Caco-2 (cell line): ENCODE results near the gene HTR6. TPM values are rescaled to one million over a fixed set of nuclear protein-coding genes. Genes with fewer than 3 reads are reported as not detected.

Experiments used
- BruUV-seq: library from RNA; stranded (reverse); fragments of 400-500 nt; replicated peaks from 2 replicates; lab custom pipeline; 2021; lab: Mats Ljungman, UMichigan
- CTCF ChIA-PET: fragments of 300-600 bp; sonication (Branson Sonifier 250); formaldehyde crosslinking; loops from one replicate; lab custom pipeline; 2022; ENCODE audit warnings: antibody characterized with exemption; lab: Charles Lee
- POLR2A ChIA-PET: fragments of 300-600 bp; sonication (Branson Sonifier 250); formaldehyde crosslinking; loops from one replicate; lab custom pipeline; 2022; ENCODE audit warnings: antibody characterized with exemption; lab: Charles Lee
- DNase-seq, 2 experiments: peaks; one replicate each; pipeline versions ENCODE4 v3.0.0 to v3.0.0-alpha.2; 2020 to 2022
- H3K27me3 ChIP-seq: replicated peaks from 2 replicates; pipeline ENCODE4 v1.6.0; 2011; ENCODE audit warnings: low read length; ENCODE audit not compliant: control insufficient read depth, insufficient read depth
- H3K36me3 ChIP-seq: 2 replicates; pipeline ENCODE4 v1.5.1; 2011; ENCODE audit warnings: low read length; ENCODE audit not compliant: control insufficient read depth, insufficient read depth
- H3K4me1 ChIP-seq: fragments of 250-450 bp; sonication (Bioruptor Pico); 2 replicates; pipeline ENCODE4 v1.5.1; 2020; ENCODE audit warnings: mild to moderate bottlenecking
- H3K4me3 ChIP-seq: 2 replicates; pipeline ENCODE4 v1.5.1; 2011; ENCODE audit warnings: low read depth, mild to moderate bottlenecking, control low read depth, low read length
- H3K9me3 ChIP-seq: fragments of 250-450 bp; sonication (Bioruptor Pico); 2 replicates; pipeline ENCODE4 v1.5.1; 2020; ENCODE audit warnings: mild to moderate bottlenecking, moderate library complexity
- H3K27ac Mint-ChIP-seq: one replicate; pipeline ENCODE4 v1.8.0; 2022; ENCODE audit warnings: mixed read lengths; ENCODE audit not compliant: unreplicated experiment
- H3K27me3 Mint-ChIP-seq: one replicate; pipeline ENCODE4 v1.8.0; 2022; ENCODE audit warnings: mixed read lengths; ENCODE audit not compliant: insufficient read depth, unreplicated experiment
- H3K36me3 Mint-ChIP-seq: one replicate; pipeline ENCODE4 v1.8.0; 2022; ENCODE audit warnings: mild to moderate bottlenecking, mixed read lengths; ENCODE audit not compliant: insufficient read depth, unreplicated experiment
- H3K4me1 Mint-ChIP-seq: one replicate; pipeline ENCODE4 v1.8.0; 2022; ENCODE audit warnings: low read depth, mixed read lengths; ENCODE audit not compliant: unreplicated experiment
- H3K4me3 Mint-ChIP-seq: one replicate; pipeline ENCODE4 v1.8.0; 2022; ENCODE audit warnings: mild to moderate bottlenecking, moderate library complexity, mixed read lengths; ENCODE audit not compliant: unreplicated experiment
- H3K9me3 Mint-ChIP-seq: one replicate; pipeline ENCODE4 v1.8.0; 2022; ENCODE audit warnings: mixed read lengths; ENCODE audit not compliant: unreplicated experiment
- intact Hi-C: fragments of 100-400 bp; cut with micrococcal nuclease; formaldehyde crosslinking; loops from one replicate; pipeline ENCODE4 v1.10.0; 2022; ENCODE audit not compliant: unreplicated experiment
- total RNA-seq: library from RNA; stranded (reverse); gene quantifications from 2 replicates; pipeline ENCODE4 v1.2.3, GENCODE V29; 2022
- TF ChIP-seq, protein P1 (sequence below), 2 experiments: fragments of 200-600 bp in 1 of 2; IDR thresholded peaks; 1 replicate in 1 of 2; 2 replicates in 1 of 2; pipeline versions ENCODE4 v1.5.1 to v1.8.0; 2011 to 2022; ENCODE audit warnings: antibody characterized with exemption in 1 of 2, control low read depth in 1 of 2, inconsistent platforms in 1 of 2, low read depth in 1 of 2, low read length in 1 of 2, mild to moderate bottlenecking in 1 of 2, moderate library complexity in 1 of 2; ENCODE audit not compliant: insufficient read depth in 1 of 2, severe bottlenecking in 1 of 2, unreplicated experiment in 1 of 2

The HTR6 gene
- total RNA-seq, 1 experiment from 2014 or later: not detected

DNA sequence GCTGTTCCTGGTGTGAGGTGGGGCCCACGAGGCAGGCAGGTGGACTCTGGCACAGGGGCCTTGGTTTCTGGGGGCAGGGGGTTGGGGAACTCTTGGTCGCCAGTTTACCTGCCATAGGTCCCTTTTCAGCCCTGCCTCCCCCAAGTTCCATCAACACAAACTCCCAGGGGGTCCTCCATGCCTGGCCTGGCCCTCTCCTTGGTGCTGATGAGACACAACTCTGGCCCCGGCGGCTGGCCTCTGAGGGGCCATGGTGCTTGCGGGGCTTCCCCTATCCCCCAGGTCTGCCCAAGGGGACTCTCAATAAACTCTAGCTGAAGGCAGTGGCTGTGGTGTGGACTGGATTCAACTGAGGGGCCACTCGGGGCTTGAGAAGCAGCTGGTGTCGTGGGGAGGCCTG lies 16.0 kb downstream of the HTR6 start:
- Histone ChIP-seq H3K4me3 (no peak overlapping the region), H3K27me3 (no peaks in the 10 kb centered on the region), H3K9me3 (no peaks in the 10 kb centered on the region), H3K36me3 (no peaks in the 10 kb centered on the region), H3K4me1 (no peaks in the 10 kb centered on the region)
- Mint-ChIP-seq H3K36me3 (no peaks in the 10 kb centered on the region), H3K4me3 (no peak overlapping the region), H3K9me3 (no peaks in the 10 kb centered on the region), H3K27ac (no peak overlapping the region), H3K27me3 (no peaks in the 10 kb centered on the region), H3K4me1 (no peaks in the 10 kb centered on the region)
- TF ChIP-seq, protein P1, sequence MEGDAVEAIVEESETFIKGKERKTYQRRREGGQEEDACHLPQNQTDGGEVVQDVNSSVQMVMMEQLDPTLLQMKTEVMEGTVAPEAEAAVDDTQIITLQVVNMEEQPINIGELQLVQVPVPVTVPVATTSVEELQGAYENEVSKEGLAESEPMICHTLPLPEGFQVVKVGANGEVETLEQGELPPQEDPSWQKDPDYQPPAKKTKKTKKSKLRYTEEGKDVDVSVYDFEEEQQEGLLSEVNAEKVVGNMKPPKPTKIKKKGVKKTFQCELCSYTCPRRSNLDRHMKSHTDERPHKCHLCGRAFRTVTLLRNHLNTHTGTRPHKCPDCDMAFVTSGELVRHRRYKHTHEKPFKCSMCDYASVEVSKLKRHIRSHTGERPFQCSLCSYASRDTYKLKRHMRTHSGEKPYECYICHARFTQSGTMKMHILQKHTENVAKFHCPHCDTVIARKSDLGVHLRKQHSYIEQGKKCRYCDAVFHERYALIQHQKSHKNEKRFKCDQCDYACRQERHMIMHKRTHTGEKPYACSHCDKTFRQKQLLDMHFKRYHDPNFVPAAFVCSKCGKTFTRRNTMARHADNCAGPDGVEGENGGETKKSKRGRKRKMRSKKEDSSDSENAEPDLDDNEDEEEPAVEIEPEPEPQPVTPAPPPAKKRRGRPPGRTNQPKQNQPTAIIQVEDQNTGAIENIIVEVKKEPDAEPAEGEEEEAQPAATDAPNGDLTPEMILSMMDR (IDR thresholded peaks at IDR 0.05; ENCODE audit: insufficient read depth in 1 of 2, low read depth in 1 of 2, low read length in 1 of 2, severe bottlenecking in 1 of 2, unreplicated experiment in 1 of 2): no peak
- DNase-seq: no peak
- ChIA-PET CTCF (no interaction called here), POLR2A (no interaction called here)
- BruUV-seq: no TSS peak
- intact Hi-C loops: no loop called here

DNA sequence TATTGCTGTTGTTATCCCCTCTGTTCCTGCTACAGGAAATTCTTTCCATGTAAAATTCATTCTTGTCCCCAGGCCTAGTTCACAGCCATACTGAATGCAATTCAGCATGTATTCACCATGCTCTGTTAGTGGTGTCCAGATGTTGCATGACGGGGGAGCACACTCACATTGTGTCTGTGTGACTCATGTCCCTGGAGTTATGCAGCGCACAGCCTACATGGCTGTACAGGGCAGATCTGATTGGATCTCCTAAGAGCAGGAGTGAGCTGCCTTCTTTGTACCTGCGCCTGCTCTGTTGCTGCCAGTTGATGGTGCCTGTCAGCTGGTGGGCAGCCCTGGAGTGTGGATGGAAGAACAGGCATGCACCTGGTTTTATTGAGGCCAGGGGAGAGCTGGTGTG lies 17.6 kb downstream of the HTR6 start:
- DNase-seq: no peak
- TF ChIP-seq, protein P1 (IDR thresholded peaks at IDR 0.05; ENCODE audit: insufficient read depth in 1 of 2, low read depth in 1 of 2, low read length in 1 of 2, severe bottlenecking in 1 of 2, unreplicated experiment in 1 of 2): no peak
- Mint-ChIP-seq H3K9me3 (no peaks in the 10 kb centered on the region), H3K4me1 (no peaks in the 10 kb centered on the region), H3K27ac (no peak overlapping the region), H3K36me3 (no peaks in the 10 kb centered on the region), H3K4me3 (no peak overlapping the region), H3K27me3 (no peaks in the 10 kb centered on the region)
- POLR2A ChIA-PET: no interaction called here
- intact Hi-C loops: no loop called here
- no peaks in the 10 kb centered on the region for H3K36me3 ChIP-seq
- no peak overlapping the region for H3K4me3 ChIP-seq
- no peaks in the 10 kb centered on the region for H3K4me1 ChIP-seq
- H3K27me3 ChIP-seq: no peaks in the 10 kb centered on the region
- CTCF ChIA-PET: no interaction called here
- no TSS peak for BruUV-seq
- H3K9me3 ChIP-seq: no peaks in the 10 kb centered on the region

DNA sequence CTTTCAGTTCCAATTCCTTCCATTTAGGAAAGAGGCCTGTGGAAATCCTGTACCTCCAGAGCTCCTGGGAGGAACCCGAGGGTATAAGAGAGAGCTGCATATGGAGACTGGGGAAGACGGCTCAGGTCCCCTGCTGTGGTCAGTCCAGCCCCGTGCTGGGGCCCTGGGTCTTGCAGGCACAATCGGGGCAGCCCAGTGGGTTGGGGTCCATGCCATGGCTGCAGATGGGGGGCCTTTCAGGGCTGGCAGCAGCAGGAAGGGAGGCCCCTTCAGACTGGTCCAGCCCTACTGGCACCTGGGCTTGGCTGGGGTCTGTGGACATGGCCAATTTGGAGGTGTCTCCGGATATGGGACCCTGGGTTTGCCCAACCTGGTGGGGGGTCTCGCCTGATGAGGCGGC lies 18.2 kb downstream of the HTR6 start:
- no peak for DNase-seq
- no peaks in the 10 kb centered on the region for H3K4me1 ChIP-seq
- no peaks in the 10 kb centered on the region for H3K4me1 Mint-ChIP-seq
- H3K4me3 ChIP-seq: no peak overlapping the region
- POLR2A ChIA-PET: no interaction called here
- H3K4me3 Mint-ChIP-seq: no peak overlapping the region
- no peak overlapping the region for H3K27ac Mint-ChIP-seq
- intact Hi-C loops: no loop called here
- no peaks in the 10 kb centered on the region for H3K36me3 ChIP-seq
- no peaks in the 10 kb centered on the region for H3K36me3 Mint-ChIP-seq
- H3K27me3 ChIP-seq: no peaks in the 10 kb centered on the region
- BruUV-seq: no TSS peak
- no peaks in the 10 kb centered on the region for H3K9me3 Mint-ChIP-seq
- no peaks in the 10 kb centered on the region for H3K9me3 ChIP-seq
- TF ChIP-seq, protein P1 (IDR thresholded peaks at IDR 0.05; ENCODE audit: insufficient read depth in 1 of 2, low read depth in 1 of 2, low read length in 1 of 2, severe bottlenecking in 1 of 2, unreplicated experiment in 1 of 2): no peak
- CTCF ChIA-PET: no interaction called here
- no peaks in the 10 kb centered on the region for H3K27me3 Mint-ChIP-seq
